HL-60/S4 (cell line): ENCODE data around the gene WDR45.

Experiments used
- in situ Hi-C: fragments of 300-500 bp; cut with MboI; formaldehyde crosslinking; loops from 2 replicates; pipeline ENCODE4 v1.14.3; 2022; ENCODE audit warnings: low sequenced_read_pairs

Gene WDR45

GRCh38 chrX:49053223-49054072 is 26.2 kb downstream of the WDR45 start:
- in situ Hi-C loops, result no loop called here

- in situ Hi-C loops, result no loop called here
Measured at GRCh38 chrX:49043987-49044281, 35.8 kb downstream of the WDR45 start.

DNA sequence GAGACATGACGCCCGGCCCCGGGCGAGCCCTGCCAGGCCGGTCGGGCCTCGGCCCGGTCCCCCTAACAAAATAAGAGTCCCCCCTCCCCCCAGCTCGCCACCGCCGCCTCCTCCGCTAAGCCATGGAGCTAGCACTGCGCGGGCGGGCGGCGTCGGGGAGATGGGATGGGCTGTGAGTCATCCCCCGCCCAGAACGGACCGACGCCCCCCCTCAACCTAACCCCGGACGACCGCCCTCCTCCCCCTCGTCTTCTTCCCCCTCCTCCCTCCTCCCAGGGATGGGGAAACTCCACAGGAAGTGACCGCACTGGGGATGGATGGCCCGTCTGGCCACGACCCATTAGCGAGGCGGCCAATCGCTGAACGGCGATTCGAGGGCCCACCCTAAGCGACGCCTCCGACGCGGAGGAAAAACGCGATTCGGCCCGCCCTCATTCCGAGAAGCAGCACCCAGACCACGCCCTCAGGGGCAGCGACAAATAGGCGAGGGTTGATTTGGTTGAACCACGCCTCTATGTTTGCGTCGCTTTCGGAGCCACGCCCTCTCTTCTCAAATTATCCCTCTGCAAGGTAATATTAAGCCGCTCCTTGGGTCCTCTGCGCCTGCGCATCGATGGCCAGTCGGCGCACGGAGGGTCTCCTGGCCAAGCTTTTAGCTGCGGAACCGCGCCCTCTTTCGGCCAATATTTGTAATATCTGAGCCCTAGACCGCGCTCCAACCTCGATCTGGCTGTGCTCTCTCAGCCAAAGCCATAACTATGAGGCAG is 36.3 kb downstream of the WDR45 start, which contains the start of gene TFE3:
Gene TFE3, minus strand, starts transcription at position 138 of the 767 bp plus-strand sequence. Its CDS starts 131 bp downstream, at position 7.
- in situ Hi-C loops, result no loop called here

GRCh38 chrX:49042581-49043219 is 37.0 kb downstream of the WDR45 start:
- in situ Hi-C loops, result no loop called here

DNA sequence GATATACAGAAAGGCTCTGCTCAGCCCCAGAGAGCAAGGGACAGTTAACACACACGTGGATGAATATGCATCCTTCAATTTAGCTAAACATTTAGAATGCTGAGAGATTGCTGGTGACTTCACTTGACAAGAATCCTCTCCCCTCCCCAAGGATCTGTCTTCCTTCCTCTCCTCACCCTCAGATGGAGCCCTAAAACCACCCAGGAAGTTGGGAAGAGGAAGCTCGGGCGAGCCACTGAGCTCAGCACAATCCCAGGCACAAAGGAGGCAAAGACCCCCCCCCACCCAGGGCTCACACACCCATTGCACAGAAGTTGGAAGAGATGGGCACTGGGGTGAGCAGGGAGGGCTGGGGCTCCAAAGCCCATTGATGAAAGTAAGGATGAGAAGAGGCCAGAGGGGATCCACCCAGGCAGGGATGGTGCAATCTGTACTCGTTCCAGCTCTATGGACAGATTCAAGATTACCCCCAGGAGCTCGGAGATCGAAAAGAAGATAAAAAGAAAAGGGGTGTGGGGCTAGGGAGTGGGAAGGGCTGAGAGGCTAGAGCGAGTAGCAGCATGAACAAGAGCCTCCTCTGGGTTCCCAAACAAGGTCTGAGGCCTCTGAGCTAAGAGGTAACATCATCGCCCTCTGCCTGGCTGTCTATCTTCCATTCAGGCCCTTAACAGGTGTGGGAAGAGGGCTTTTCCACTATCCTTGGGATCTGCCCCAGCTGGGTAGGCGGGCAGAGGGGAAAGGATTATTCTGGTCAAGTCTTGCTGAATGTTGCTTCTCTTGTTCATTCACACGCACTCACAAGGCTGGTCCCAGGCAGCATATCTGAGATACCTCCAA is 37.7 kb downstream of the WDR45 start:
- in situ Hi-C loops, result no loop called here

DNA sequence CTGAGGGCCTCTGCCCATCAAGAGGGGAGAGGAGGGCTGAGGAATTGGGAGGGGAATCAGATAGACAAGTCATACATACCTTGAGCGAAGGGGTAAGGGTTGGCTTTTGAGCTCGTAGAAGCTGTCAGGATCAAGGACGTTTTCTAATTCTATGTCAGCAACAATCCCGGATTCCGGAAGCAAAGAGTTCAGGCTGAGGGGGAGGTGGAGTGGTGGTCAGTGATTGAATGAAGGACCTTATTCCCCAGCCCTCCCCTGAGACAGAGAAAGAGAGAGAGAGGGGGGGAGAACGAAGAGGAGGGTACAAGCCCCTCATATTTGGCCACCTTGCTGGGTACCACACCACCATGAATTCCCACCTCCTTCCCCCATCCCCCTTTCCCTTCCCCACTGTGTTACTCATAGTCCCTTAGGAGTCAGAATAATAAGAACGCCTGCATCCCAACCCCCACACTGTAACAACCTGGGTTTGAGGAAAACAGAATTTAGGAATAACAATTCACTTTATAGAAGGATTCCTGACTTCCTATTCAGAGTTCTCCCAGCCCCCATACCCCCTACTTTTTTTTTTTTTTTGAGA is 39.2 kb downstream of the WDR45 start:
- in situ Hi-C loops, result no loop called here

- in situ Hi-C loops, result no loop called here
Measured at GRCh38 chrX:49039598-49040375, 39.9 kb downstream of the WDR45 start.

DNA sequence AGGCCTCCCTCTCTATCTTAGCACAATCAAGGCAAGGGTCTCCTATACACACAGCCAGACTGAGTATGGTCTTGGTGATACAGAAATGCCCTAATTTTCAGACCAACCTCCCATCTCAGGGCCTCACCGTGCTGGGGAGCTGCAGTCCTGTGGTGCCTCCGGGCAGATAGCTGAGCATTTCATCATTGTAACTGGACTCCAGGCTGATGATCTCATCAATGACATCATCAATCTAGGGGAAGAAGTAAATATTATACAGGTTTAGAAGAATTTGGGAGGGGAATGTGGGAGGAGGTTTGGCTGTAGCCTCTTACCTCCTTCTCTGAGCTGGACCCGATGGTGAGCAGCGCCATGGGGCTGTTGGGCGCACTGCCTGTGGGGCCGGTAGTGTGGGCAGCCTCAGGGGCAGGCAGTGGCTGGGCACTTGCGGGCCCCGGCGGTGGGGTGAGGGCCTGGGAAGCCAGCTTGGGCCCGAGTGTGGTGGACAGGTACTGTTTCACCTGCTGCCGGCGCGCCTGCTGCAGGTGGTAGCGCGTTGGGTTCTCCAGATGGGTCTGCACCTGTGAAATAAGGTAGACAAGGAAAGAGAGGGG is 41.7 kb downstream of the WDR45 start:
- in situ Hi-C loops, result no loop called here

- in situ Hi-C loops, result no loop called here
Measured at GRCh38 chrX:49030283-49030682, 49.4 kb downstream of the WDR45 start.

DNA sequence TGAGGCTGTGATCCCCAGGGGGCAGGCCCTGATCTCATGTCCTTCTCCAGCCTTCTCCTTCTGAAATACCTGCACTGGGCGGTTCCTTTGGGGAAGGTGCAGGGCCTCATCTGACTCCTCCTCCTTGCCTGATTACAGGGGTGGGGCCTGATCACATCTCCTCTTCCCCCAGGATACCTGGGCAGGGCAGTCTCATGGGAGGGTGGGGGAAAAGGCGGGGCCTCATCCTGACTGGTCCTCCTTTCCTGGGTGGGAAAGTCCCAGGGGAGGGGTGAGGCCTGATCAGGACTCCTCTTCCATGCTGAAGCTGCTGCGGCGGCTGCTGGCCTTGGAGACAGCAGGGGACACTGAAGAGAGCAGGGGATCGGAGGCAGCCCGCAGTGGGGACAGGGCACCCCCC is 49.8 kb downstream of the WDR45 start:
- in situ Hi-C loops, result no loop called here
